Measurements from ENCODE around the gene TNNI3K. TPM values are rescaled to one million over a fixed set of nuclear protein-coding genes. Genes with fewer than 3 reads are reported as not detected.

Gene TNNI3K
- total and polyA plus RNA-seq, 9 donors: 0.73 to 2.6 (median 1.5) TPM; not detected in 1

- no peak overlapping the region for H3K4me3 ChIP-seq
- TF ChIP-seq EP300 (IDR thresholded peaks at IDR 0.05): no peak
- TF ChIP-seq CTCF (IDR thresholded peaks at IDR 0.05): no peak
- no peak for TF ChIP-seq POLR2A (IDR thresholded peaks at IDR 0.05)
- no peak overlapping the region for H3K27ac ChIP-seq
- H3K36me3 ChIP-seq: no peaks in the 10 kb centered on the region
- no peak for DNase-seq
- intact Hi-C loops (cut with DNase I): no loop called here
- WGBS, 3 donors: 12 to 29% (median 19%) methylated on average over 3 of the region's 3 CpGs
- no peaks in the 10 kb centered on the region for H3K9me3 ChIP-seq
- no peaks in the 10 kb centered on the region for H3K27me3 ChIP-seq
- no peaks in the 10 kb centered on the region for H3K4me1 ChIP-seq (ENCODE audit: insufficient read depth)
Observed at GRCh38 chr1:74508449-74508848, 273.3 kb downstream of the TNNI3K start.

DNA sequence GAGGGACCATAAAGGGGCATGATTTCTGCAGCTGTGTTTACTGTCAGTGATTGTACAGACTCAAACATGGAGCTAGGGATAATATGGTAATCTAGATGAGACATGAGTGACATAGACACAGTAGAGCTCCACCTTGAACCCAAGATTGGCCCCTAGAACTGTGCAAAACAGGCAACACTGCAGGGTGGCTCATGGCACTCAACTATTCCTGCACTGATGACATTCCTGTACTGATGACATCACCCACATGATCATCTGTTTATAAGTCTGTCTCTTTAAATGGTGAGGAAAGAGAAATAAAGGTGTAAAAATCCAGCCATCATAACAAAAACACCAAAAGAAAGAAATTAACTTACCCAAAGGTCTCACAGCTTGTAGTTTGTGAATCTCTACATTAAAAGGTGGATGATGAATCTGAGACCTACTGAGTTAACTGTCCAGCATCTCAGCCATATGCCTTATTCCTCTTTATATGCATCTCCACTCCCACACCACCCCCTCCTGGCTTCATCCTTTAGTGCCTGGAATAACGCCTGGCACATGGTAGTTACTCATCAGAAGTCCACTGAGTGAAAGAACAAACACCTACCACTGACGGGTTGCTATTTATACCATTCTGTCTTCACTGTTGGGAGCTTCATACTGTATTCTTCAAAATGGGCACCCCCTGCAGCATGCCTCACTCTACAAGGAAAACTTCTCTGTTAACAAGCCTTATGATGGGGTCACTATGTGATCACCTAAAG is 277.2 kb downstream of the TNNI3K start, which contains the start of gene LRRC53:
Gene LRRC53 (minus strand): TSS at position 442 of the 746 bp plus-strand sequence. CDS start 29,262 bp downstream, outside the sequence.
- Histone ChIP-seq H3K27me3 (no peaks in the 10 kb centered on the region), H3K27ac (no peak within 1 kb of the TSS), H3K36me3 (no peaks in the 10 kb centered on the region), H3K4me3 (no peak within 1 kb of the TSS), H3K9me3 (no peaks in the 10 kb centered on the region), H3K4me1 (ENCODE audit: insufficient read depth) (no peaks in the 10 kb centered on the region)
- no peak for DNase-seq
- 74 to 84% (median 84%) methylated on average over 2 of the region's 2 CpGs for WGBS, 3 donors
- intact Hi-C loops (cut with DNase I): no loop called here
- TF ChIP-seq POLR2A (IDR thresholded peaks at IDR 0.05) (no peak), EP300 (IDR thresholded peaks at IDR 0.05) (no peak), CTCF (IDR thresholded peaks at IDR 0.05) (no peak)

DNA sequence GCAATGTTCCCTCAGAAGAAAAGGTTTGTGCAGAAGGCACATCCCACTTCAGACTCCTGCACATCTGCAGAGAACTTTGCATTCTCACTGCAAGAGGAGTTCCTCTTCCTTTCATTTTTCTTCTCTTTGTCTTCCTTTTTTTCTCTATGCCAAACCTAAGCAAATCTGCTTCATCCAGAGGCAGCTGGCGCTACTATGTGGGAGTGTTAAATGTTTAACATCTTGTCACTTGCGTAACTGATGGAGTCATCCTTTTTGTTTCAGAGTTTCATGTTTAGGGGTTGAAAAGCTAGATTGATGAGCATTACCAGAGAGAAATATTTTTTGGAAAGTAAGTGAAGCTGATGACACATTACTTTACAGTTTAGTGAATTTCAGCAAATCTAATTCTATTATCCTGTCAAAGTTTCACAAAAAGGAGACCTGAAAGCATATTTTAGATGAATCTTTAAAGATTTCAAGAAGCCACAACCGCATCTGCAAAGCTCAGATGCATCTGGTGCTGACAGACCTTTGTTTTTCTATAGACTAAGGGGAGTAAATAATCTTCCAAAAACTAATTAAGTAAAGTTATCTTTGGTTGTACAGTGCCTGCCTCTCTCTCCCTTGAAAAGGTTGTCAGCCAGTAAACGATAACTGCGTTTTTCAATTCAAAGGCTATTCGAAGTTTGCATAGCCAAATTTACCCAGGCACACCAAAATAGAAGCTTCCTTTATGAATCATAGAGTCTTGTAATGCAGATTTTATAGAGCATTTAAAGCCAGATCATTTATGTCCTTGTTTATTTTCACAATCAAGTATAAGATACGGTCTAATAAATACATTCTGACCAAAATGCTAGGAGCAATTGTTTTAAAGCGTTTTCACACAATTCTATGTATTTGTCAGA is 278.5 kb downstream of the TNNI3K start:
- H3K4me1 ChIP-seq (ENCODE audit: insufficient read depth): no peaks in the 10 kb centered on the region
- H3K36me3 ChIP-seq: no peaks in the 10 kb centered on the region
- no peaks in the 10 kb centered on the region for H3K9me3 ChIP-seq
- no peak for DNase-seq
- no peak overlapping the region for H3K27ac ChIP-seq
- no peak overlapping the region for H3K4me3 ChIP-seq
- no peaks in the 10 kb centered on the region for H3K27me3 ChIP-seq
- TF ChIP-seq CTCF (IDR thresholded peaks at IDR 0.05) (no peak), POLR2A (IDR thresholded peaks at IDR 0.05) (no peak), EP300 (IDR thresholded peaks at IDR 0.05) (no peak)
- intact Hi-C loops (cut with DNase I): no loop called here
- 20 to 23% (median 21%) methylated on average over 8 of the region's 8 CpGs for WGBS, 3 donors

DNA sequence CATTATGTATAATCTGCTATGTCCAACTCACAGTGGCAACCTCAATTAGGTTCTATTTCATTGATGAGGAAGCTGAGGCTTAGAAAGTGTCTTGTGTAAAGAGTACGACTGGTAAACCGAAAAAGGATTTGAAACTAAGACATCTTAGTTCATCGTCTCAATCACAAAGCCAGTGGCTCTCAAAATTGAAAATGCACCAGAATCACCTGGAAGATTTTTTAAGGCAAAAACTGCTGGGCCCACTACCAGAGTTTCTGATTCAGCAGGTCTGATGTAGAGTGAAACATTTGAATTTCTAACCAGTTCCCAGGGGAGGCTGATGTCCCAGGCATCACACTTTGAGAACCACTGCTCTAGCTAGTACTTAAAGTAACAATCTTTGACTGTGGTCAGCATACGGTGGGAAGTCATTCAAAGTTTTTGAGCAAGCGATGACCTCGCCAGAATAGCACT is 282.4 kb downstream of the TNNI3K start:
- DNase-seq: no peak
- H3K9me3 ChIP-seq: no peaks in the 10 kb centered on the region
- intact Hi-C loops (cut with DNase I): no loop called here

More for the DNA sequence above, 282.4 kb downstream of the TNNI3K start:
- TF ChIP-seq POLR2A (IDR thresholded peaks at IDR 0.05): no peak
- TF ChIP-seq CTCF (IDR thresholded peaks at IDR 0.05): no peak
- TF ChIP-seq EP300 (IDR thresholded peaks at IDR 0.05): no peak
- Histone ChIP-seq H3K4me1 (ENCODE audit: insufficient read depth) (no peaks in the 10 kb centered on the region), H3K27me3 (no peaks in the 10 kb centered on the region), H3K36me3 (no peaks in the 10 kb centered on the region), H3K27ac (no peak overlapping the region), H3K4me3 (no peak overlapping the region)
- 89 to 90% (median 89%) methylated on average over 6 of the region's 6 CpGs for WGBS, 3 donors
